ENCODE data around the gene SOST.

DNA sequence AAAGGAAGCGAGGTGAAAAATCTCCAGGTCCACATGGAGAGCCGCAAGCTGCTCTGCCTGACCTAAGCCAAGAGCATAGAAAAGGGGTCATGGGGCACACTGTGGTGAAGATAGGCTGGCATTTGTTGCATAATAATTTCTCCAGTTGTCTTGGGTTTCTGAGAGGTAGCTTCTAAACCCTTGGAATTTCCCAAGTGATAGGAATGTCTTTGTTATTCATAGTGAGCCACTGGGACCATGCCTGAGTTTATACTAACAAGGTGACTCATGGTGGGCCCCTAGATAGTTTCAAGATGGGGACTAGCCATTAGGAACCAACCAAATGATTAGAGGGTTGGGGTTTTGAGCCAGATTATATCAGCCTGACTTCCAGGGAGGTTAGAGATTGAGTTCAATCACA is 25.6 kb downstream of the SOST start:
- no peak for TF ChIP-seq POLR2AphosphoS5 (IDR thresholded peaks at IDR 0.05)
- TF ChIP-seq, protein P1, sequence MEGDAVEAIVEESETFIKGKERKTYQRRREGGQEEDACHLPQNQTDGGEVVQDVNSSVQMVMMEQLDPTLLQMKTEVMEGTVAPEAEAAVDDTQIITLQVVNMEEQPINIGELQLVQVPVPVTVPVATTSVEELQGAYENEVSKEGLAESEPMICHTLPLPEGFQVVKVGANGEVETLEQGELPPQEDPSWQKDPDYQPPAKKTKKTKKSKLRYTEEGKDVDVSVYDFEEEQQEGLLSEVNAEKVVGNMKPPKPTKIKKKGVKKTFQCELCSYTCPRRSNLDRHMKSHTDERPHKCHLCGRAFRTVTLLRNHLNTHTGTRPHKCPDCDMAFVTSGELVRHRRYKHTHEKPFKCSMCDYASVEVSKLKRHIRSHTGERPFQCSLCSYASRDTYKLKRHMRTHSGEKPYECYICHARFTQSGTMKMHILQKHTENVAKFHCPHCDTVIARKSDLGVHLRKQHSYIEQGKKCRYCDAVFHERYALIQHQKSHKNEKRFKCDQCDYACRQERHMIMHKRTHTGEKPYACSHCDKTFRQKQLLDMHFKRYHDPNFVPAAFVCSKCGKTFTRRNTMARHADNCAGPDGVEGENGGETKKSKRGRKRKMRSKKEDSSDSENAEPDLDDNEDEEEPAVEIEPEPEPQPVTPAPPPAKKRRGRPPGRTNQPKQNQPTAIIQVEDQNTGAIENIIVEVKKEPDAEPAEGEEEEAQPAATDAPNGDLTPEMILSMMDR (IDR thresholded peaks at IDR 0.05; ENCODE audit: poor library complexity, severe bottlenecking), result no peak

Measured in neural cell (in vitro differentiated cells).